GM06990 (cell line): ENCODE data around the gene CFAP68.

Experiments used
- DNase-seq: peaks from one replicate; pipeline ENCODE4 v3.0.0-alpha.2; 2011; ENCODE audit not compliant: insufficient read length; ENCODE audit errors: extremely low read depth
- H3K27me3 ChIP-seq: replicated peaks from 2 replicates; pipeline ENCODE4 v1.6.0; 2011; ENCODE audit warnings: low read length; ENCODE audit not compliant: control insufficient read depth, insufficient read depth
- H3K36me3 ChIP-seq: 2 replicates; pipeline ENCODE4 v1.5.1; 2011; ENCODE audit warnings: low read length; ENCODE audit not compliant: control insufficient read depth, insufficient read depth
- H3K4me3 ChIP-seq: replicated peaks from 2 replicates; pipeline ENCODE4 v1.5.1; 2011; ENCODE audit warnings: low read depth, mild to moderate bottlenecking, control low read depth, low read length
- TF ChIP-seq, protein P1 (sequence below): IDR thresholded peaks from 2 replicates; pipeline ENCODE4 v1.5.1; 2011; ENCODE audit warnings: low read length, control low read depth, mild to moderate bottlenecking, inconsistent platforms; ENCODE audit not compliant: insufficient read depth, poor library complexity, severe bottlenecking

CFAP68 gene, protein sequence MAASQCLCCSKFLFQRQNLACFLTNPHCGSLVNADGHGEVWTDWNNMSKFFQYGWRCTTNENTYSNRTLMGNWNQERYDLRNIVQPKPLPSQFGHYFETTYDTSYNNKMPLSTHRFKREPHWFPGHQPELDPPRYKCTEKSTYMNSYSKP

DNA sequence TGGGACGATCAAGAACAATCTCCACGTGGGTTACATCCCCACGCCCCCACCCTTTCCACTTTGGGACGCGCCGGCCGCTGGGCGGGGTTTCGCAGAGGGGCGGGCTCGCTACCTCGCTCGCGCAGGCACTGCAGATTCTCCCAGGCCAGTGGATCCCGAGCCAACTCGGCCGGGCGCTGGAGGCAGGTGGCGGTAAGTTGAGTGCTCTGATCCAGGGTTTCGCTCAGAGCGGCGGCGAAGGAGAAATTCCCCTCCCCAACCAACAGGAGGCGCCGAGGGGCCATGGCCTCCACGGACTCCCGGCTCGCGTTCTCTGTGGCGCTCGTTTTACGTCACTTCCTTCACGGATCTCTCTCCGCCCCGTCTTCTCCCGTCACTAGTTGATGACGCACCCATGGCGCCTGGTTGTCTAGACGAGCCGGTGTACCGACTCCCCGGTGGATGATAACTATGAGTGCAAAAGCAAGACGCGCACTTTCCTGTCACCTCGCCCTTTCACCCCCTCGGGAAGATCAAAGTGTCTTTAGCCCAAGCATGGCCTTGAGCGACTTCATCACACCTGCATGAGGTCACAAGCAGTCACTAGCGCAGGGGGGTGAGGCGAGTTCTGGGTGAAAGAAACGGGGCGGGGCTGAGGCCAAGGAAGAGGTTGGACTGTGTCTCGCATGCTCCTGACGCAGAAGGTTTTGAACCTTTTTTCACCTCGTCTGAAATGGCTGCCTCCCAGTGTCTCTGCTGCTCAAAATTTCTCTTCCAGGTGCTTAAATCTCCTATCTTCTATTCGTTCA lies at the start of gene CFAP68, which contains the start of gene FDXACB1:
Gene CFAP68, plus strand, starts transcription at position 693 of the 788 bp plus-strand sequence. Its CDS starts 20 bp downstream, at position 713.
Gene FDXACB1, minus strand, starts transcription at position 317 of the 788 bp plus-strand sequence. Its CDS starts 33 bp downstream, at position 284.
- TF ChIP-seq, protein P1, sequence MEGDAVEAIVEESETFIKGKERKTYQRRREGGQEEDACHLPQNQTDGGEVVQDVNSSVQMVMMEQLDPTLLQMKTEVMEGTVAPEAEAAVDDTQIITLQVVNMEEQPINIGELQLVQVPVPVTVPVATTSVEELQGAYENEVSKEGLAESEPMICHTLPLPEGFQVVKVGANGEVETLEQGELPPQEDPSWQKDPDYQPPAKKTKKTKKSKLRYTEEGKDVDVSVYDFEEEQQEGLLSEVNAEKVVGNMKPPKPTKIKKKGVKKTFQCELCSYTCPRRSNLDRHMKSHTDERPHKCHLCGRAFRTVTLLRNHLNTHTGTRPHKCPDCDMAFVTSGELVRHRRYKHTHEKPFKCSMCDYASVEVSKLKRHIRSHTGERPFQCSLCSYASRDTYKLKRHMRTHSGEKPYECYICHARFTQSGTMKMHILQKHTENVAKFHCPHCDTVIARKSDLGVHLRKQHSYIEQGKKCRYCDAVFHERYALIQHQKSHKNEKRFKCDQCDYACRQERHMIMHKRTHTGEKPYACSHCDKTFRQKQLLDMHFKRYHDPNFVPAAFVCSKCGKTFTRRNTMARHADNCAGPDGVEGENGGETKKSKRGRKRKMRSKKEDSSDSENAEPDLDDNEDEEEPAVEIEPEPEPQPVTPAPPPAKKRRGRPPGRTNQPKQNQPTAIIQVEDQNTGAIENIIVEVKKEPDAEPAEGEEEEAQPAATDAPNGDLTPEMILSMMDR: peak; percentile 99
- Histone ChIP-seq H3K36me3 (peaks cover 3% of the 10 kb centered on the region; the same call in 1 of the 2 replicates), H3K4me3 (peak within 1 kb of the TSS; percentile 87), H3K27me3 (no peaks in the 10 kb centered on the region)
- DNase-seq: peak; percentile 94

DNA sequence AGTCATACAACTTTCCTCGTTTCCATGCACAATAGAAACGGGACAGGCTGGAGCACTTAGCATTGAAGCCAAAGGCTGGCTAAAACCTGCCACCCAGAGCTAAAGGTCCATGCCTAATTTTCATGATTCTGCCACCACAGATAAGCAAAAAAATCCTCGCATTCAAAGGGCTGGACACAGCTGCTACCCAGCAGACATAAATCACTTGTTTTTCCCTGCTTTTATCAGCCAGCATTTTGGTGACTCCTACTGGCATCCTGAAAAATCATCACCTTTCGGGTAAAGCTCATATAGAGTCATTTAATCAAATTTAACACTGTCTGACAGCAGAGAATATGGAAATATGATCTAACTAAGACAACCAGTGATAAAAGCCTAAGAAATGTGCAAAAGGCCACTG lies 45.8 kb upstream of the CFAP68 start:
- H3K27me3 ChIP-seq: no peaks in the 10 kb centered on the region
- no peaks in the 10 kb centered on the region; the same call in 1 of the 2 replicates for H3K36me3 ChIP-seq
- no peak for DNase-seq
- TF ChIP-seq, protein P1: no peak
- no peak overlapping the region for H3K4me3 ChIP-seq

DNA sequence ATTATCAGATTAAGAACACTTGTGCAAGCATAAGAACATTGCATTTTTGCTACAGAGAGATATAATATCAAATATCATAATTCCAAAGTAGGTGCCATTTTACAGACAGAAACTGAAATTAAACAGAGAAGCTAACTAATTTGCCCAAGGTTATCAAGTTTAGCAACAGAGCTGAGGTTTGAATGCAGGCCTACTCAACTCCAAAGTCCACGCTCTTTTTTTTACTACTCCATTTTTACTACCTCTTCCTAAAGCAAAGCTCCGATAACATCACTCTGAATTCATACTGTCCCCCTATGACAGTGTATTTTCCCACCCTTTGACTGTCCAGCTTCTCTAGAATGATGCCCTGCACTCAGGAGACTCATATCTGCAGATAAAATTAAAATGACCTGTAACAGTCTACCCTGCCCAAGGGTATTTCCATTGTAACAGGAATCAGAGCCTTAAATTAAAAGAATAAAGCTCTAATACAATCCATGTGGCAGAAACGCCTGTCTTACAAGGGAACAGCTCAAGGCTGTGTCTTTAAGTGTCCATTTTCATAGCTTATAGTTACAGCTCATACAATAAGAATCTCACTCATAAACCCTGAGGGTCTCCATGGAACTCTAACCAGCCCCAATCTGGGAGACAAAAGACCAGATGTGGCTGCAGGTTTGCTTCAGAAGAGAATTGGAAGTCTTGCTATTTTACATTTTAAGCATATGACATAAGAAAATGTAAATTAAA lies 44.7 kb upstream of the CFAP68 start:
- TF ChIP-seq, protein P1: no peak
- H3K27me3 ChIP-seq: no peaks in the 10 kb centered on the region
- no peak overlapping the region for H3K4me3 ChIP-seq
- no peaks in the 10 kb centered on the region; the same call in 1 of the 2 replicates for H3K36me3 ChIP-seq
- DNase-seq: no peak

DNA sequence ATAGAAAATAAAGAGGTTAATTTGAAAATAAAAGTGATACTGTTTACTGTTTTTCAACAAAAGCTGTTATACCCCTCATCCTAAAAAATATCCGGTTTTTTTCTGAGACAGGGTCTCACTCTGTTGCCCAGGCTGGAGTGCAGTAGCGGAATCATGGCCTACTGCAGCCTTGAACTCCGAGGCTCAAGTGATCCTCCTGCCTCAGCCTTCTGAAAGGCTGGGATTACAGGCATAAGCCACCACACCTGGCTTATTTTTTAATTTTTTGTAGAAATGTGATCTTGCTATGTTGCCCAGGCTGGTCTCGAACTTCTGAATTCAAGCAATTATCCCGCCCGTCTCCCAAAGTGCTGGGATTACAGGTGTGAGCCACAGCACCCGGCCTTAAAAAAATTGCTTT lies 43.7 kb upstream of the CFAP68 start:
- TF ChIP-seq, protein P1: no peak
- Histone ChIP-seq H3K4me3 (no peak overlapping the region), H3K36me3 (no peaks in the 10 kb centered on the region; the same call in 1 of the 2 replicates), H3K27me3 (no peaks in the 10 kb centered on the region)
- DNase-seq: no peak

DNA sequence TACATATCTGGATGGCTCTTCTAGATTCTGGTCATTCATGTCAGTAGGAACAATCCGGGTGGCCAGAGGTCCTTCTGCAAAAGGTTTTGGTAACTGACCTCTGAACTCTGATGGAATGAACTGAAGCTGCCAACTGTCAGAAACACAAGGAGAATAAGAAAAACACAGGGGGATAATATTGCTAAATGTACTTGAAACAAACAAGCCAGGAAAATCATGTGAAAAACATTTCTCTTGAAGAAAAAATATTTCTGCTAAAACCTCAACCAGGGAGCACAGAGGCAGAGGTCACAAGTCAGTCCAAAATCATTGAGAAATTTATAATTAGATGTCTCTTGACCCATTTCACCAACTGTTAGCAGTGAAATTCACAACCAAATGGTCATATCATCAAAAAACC lies 43.2 kb upstream of the CFAP68 start:
- TF ChIP-seq, protein P1: no peak
- no peak for DNase-seq
- H3K27me3 ChIP-seq: no peaks in the 10 kb centered on the region
- no peaks in the 10 kb centered on the region for H3K36me3 ChIP-seq
- no peak overlapping the region for H3K4me3 ChIP-seq
